Glomerular endothelial cell (primary cell): Measurements from ENCODE around the gene STON2. TPM values are rescaled to one million over a fixed set of nuclear protein-coding genes. Genes with fewer than 3 reads are reported as not detected.
"Not testable (repeated sequence)": the region's sequence is repeated elsewhere in the genome, so short reads cannot be mapped to it uniquely, and the experiment has no call there.

ENCODE experiments used
- DNase-seq: peaks from one replicate; pipeline ENCODE4 v3.0.0-alpha.2; 2011; ENCODE audit warnings: low read depth, low spot score; ENCODE audit errors: extremely low read depth
- total RNA-seq: library from RNA; depleted of rRNA; stranded (reverse); fragments of >200 nt; gene quantifications from 2 replicates; pipeline ENCODE4 v1.2.3, GENCODE V29; 2015

Gene STON2
- total RNA-seq, 1 donor from 2014 or later, result 6.4 TPM

DNA sequence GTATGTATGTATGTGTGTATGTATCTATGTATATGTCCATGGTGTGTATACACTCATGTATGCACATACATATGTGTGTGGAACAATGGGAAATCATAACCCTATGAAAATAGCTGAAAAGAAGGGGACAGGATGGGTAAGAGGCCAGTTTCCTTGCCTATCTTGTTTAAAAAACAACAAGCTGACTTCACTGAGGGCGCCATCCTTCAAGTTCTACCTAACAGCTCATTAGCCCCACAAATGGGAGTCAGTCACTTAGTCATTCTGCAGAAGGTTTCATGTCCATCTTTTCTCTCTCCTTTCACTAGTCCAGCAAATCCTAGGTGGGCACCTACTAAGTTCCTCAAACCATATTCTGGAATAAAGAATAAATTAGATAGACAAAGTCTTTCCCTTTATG is 14.7 kb downstream of the STON2 start:
- DNase-seq, result no peak

DNA sequence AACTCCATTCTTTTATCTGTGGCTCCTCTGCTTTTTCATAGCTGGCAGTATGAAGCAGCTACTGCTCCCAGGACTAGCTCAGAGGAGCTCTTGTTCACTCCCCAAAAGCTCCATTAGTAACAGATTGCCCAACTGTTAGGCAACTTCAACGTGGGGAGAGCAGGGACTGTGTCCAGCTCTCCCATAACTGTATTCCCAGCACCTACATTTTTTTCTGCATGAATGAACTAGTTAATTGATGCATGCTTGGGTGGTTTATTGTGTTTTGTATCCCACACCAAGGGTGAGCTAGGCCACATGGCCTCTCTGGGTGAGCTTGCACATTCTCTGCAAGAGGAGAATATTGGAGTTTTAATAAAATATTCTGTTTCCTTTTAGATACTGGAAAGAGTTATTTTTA is 15.2 kb downstream of the STON2 start:
- DNase-seq, result no peak

DNA sequence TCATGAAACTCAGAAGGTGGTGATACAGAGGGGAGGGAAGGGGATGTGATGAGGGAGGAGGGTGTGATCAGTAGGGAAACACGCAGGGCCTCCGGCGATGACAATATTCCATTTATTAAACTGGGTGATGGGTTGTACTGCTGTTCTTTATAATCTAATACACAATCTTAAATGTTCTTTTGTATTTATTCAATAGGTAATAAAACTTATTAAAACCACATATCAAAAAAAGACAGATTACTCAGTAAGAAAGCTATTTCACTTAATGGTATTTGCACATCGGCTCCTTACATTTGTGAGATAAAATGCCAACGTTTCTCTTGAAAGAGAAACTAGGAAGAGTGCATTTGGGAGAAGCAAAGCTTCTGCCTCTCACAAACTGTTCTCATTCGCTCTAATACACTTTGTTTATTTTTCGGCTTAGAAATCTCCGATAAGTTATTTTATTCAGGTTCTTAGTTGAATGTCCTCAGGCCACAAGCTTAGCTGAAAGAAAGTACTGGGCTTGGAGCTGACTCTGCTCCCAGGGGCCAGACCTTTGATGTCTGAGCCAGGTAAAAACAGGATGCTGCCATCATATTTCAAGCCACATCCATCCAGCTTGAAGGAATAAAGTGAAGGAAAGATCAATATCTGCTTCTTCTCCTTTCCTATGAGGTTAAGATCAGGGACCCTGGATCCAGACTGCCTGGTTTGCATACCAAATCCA is 17.5 kb downstream of the STON2 start:
- no peak for DNase-seq

DNA sequence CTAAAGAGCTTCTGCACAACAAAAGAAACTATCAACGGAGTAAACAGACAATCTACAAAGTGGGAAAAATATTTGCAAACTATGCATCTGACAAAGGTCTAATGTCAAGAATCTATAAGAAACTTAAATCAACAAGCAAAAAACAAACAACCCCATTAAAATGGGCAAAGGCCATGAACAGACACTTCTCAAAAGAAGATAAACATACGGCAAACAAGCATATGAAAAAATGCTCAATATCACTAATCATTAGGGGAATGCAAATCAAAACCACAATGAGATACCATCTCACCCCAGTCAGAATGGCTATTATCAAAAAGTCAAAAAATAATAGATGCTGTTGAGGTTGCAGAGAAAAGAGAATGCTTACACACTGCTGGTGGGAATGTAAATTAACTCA is 20.1 kb downstream of the STON2 start:
- DNase-seq, result not testable (repeated sequence)

DNA sequence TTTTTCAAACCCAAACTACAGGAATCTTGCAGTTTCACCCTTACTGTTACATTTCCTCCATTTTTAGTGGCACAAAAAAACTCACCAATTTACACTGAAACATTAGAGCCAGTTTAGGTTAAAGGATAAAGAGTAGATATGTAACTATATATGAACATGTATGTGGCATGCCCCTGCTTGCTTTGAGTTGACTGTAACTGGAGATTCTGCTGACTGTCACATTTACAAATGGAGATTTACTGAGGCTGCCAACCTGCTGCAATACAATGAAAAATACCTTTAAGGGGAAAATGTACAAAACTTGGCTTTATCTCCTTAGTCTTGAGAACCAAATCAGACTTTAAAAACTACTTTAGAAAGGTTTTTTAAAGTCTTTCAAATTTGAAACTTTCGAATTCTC is 28.3 kb downstream of the STON2 start:
- DNase-seq, result no peak

DNA sequence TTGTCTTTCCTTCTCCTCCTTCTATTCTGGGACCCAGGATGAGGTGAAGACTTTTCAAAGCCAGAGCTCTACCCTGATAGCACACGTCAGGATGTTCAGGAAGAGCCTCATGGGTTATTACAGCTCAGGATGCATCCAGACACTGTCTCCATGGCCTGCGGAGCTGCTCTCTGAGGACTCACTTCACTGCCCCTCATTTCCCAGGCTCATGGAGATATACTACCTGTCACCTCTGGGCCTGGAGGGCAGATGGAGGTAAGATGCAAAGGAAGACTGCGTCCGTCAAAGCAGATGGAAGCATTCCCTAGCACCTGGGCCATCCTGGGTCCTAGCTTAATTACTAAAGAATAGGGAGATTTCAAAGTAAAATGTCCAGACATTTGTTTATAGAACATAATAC is 32.6 kb downstream of the STON2 start:
- DNase-seq, result no peak

DNA sequence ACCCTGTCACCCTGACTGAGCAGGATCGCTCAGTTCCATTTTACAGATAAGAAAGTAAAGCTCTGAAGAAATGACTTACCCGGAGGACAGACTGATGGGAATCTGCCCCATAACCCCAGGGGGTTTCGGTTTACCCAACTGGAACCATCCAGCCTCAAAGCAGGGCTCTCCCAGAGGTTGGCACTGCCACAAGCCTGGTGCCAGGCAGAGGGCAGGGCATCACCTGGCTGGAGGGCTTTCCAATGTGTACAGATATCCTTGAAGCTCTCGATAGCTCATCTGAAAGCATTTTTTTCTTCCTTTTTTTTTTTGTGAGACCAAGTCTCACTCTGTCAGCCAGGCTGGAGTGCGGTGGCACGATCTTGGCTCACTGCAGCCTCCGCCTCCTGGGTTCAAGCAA is 33.2 kb downstream of the STON2 start:
- no peak for DNase-seq

DNA sequence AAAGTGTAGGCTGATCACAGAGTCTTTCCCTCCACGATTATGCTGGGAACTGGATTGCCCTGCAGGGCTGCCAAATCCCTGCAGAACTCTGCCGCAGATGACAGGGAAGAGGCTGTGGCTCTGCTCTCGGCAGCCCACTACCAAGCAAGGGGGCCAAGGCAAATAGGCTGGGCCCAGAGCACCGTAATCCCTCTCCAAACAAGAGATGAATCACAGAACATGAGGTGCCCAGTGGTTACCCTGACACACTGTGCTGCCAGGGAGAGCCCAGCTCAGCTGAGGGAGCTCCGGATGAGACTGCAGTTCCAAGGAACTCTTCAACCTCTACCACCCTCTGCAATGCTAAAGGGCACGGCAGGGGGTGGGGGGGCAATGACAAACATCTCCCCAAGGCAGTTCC is 33.9 kb downstream of the STON2 start:
- DNase-seq, result no peak

DNA sequence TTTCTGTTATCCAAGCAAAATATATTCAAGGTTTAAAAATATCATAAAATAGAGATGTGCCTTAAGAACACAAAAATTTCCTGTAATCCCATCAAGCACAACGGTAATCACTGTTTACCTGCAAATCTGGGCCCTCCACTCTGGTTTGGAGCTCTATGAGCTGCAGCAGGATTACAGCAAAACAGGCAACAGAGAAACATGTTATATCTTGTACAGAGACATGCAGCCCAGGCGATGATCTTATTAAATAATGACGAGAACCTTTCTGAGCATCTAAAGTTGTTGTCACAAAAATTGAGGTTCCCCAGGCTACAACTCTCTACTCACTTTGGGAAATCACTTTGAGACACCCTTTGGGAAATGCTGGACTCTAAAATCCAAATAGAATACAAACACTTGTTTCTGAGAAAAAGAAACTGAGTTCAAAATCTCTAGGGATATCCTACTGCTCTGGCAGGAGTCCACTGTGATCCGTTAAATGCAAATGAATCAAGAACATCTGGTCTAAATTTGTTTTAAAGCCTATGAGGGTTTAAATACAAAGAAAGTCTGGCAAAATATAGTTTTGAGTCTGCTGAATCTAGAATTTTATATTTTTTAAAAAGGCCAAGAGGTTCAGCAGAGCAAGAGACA is 36.3 kb downstream of the STON2 start:
- no peak for DNase-seq

DNA sequence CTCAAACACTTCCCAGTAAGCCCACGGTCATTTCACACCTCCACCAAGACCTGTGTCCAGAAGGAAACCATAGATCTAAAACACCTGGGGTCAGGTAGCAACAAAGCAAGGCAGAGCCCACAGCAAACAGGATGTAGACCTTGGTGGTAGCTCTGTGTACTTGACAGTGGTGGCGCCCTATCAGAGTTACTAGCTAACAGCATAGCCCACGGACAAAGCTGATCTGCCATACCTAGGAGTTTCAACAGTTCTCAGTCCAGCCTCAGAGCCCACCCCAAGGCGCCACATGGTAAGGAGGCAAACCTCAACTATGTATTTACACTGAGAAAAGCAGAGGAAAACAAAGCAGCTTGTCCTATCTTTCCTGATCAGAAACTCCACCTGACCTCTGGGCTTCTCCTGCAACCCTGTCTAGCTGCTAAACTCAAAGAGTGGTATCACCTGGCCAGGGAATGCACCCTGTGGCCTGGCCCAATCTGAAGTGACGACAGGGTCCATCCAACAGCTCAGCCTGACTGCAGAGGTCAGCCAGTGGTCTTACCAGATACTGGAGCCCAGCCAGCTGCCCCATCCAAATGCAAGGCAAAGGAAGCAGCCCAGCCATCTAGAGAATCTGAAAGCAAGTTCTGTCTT is 46.3 kb downstream of the STON2 start:
- no peak for DNase-seq

DNA sequence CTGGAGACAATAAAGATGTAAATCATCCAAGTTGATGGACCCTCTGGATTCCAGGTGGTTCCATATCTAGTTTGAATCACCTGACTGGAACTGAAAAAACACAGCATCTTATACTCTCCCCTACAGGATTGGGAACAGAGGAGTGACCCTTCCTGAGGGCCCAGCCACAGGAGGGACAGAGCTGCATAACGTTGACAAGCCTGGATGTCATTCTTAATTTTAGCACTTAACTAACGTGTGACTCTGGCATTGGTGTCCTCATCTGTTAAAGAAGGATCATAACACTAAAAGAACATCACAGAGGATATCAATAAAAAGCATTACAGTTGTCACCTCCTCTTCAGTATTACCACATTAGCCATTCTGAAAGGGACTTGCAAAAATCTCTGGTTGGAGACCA is 47.7 kb downstream of the STON2 start:
- no peak for DNase-seq

DNA sequence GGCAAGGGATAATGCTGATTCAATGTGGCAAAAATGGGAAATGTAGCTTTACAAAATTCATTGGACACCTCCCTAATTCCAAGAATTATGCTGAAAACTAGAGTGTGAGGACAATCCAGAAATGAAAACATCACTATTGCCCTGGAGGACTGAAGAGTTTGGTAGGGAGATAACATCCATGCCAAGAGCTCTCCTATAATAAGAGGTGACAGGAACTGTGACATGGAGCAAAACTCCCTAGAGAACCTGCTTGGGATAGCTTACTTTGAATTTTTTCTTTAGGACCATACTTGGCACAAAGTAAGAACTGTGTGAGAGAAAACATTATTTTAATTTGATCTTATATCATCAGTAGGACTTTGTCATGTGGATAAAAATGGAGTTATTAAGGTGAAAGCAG is 48.9 kb downstream of the STON2 start:
- no peak for DNase-seq

DNA sequence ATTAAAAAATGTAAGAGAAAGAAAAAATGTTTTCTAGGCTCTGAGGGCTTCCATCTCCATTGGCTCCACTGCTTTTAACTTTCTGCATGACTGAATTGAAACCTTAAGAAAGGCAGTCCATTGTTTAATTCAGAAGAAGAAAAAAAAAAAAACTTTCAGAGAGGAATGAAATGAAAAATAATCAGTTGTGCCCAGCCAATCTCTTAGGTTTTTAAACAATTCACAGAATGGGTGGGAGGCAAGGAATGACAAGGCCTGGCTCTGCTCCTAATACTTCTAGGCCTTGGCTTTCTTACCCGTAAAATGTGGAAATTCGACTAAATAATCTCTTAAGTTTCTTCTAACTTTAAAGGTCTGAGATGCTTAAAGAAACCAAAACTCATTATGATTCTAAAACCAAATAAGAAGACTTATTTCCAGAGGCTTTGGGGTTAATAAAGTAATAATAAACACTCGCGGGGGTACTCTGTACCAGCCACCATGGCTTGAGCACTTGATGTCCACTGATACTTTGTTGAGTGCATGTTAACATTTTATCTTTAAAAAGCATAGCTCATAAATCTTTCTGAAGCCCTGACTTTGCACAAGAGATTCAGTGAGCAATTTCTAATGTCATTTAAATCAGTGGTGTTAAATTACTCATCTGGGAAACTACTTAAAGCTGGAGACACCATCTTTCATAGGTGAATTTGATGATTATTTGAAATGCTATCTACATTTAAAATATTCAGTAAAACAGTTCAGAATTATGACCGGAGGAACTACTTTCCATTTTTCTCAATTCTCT is 49.6 kb downstream of the STON2 start:
- DNase-seq, result no peak

DNA sequence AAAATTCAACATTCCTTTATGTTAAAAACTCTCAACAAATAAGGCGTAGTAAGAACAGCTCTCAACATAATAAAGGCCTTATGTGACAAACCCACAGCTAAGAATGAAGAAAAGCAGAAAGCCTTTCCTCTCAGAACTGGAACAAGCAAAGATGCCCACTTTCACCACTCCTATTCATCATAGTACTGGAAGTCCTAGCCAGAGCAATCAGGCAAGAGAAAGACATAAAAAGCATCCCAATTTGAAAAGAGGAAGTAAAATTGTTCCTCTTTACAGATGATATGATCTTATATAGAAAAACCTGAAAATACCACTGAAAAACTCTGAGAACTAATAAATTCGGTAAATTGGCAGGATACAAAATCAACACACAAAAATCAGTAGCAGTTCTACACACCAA is 52.1 kb downstream of the STON2 start:
- no peak for DNase-seq

DNA sequence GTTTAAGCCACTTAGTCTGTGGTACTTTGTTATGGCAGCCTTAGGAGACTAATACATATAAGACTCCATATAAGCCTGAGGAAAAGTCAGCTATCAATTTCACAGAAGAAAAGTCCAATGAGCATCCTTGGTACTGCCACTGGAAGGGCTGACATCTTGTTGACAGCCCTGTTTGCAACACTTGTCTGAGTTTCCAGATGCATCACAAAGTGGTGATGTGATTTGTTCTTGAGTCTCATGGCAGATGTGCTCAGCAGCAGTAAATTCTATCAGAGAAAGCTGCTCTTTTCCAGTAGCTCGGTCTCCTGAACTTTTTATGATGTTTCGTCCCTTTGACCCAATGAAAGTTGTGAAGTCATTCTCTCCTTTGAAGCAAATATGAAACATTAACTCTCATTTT is 54.3 kb downstream of the STON2 start:
- no peak for DNase-seq

DNA sequence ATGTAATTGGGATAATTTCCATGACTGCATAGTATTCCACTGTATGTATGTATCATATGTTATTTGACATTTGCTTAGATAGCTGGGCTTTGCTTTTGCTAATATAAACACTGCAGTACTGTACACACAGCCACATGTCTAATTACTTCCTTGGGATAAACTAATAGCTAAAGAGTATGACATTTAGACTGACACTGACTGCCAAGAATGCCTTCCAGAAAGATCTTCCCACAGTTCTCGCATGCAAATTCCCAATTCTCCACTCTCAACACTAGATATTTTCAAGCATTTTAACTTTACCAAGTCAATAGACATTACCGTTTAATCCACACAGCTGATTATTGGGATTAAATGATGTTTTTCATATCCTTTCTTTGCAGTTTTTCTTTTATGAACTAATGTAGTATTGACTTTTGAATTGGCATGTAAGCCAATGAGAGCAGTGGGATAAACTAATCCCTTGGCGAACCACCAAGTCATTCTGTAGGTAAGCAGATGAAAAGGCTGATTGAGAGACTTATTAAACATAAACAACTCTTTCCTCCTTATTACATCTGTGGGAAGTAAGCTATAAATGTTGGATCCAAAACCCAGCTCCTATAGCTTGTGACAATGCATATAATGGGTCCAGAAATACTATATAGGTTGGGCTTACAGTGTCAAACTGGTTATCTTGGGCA is 55.5 kb downstream of the STON2 start:
- no peak for DNase-seq

DNA sequence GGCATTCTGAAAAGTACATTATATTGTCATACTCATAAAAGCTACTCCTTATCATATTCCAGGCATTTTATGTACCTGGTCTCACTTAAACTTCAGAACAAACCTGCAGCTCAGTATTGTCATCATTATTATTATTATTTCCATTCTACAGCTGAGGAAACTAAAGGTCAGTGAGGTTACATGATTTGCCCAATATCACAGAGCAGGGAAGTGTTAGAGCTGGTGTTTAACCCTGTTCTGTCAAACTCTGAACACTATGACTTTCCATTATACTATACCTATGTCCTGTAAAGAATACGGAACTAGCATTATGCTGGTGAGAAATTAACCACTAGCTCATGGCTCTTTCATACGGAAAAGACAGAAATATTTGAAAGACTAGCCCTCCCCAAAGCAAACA is 56.4 kb downstream of the STON2 start:
- no peak for DNase-seq

DNA sequence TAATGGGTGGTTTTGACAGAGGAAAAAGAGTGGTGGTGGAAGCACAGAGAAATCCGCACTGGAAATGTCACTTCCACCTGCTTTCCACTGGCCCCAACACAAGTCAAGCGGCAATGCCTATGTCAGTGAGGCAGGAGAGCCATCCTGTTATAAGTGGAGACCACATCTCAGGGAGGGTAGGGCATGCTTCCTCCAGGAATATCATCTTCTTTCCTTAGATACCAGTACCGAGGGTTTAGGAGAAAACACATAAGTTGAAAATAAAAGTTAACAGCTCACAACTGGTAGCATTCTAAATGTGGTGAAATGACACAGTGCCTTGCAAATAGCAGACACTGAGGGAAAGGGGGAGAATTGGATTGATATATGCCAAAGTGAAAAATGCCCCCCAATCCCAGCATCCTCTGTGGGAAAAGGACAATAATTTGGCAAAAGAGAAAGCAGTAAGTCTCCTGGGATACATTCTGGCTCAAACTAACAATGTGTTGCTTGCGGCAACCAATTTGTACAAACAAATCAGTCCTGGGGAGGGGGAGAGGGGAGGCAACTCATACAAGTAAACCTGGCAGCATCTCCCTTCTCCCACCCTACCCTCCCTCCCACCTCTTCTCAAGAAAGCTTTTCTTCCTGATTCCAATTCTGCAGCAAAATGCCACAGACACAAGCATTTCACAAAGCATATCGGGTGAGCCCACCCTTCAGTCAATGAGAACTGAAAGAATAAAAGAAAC is 57.1 kb downstream of the STON2 start:
- DNase-seq, result no peak

DNA sequence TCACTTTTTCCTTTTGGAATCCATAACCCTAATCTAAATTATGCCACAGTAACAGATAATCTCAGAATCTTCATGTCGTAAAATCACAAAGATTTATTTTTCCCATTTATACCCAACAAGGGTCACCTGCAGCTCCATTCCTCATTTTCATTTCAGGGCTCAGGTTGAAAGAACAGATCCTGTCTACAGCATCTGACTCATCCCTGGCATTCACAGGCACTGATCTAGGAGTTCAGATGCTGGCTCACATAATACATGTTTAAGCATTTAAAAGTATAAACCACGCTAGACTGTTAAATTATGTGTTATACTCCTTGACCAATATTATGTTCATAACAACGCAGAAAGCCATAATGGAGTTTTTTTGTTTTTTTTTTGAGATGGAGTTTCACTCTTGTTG is 58.3 kb downstream of the STON2 start:
- no peak for DNase-seq

DNA sequence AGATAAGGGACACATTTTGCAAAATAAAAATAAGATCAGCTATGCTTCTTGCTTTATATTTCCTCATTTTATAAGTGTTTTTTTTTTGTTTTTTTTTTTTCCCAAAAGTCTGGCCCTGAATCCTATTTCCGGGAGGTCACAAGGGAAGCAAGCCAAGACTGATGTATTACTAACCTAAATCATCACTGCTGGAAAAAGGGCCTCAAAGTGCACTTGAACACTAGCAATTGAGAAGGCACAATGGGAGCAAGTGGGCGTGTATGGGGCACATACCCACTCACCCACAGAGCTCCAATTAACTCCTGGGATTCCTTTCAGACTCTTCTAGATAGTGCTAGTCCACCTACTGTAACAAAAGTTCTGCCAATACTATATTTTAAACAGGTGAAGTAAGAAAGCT is 58.8 kb downstream of the STON2 start:
- DNase-seq, result no peak
